ENCODE data around the gene PRKAG2. TPM values are rescaled to one million over a fixed set of nuclear protein-coding genes. Genes with fewer than 3 reads are reported as not detected.

PRKAG2 gene
- polyA plus RNA-seq, 3 donors, result 29.2 to 59.8 (median 30.9) TPM

- peaks cover 22 to 38% of the 10 kb centered on the region in 2 donors for H3K4me1 ChIP-seq (ENCODE audit: control insufficient read depth in 1 of 2, insufficient read depth in 2 of 2, low read length in 2 of 2)
- H3K9ac ChIP-seq (ENCODE audit: insufficient read depth, low read length, poor library complexity, severe bottlenecking), result no peak overlapping the region
- peak overlapping the region in 1 of 2 donors; percentile 16 for H3K4me3 Mint-ChIP-seq
These were observed 86.7 kb downstream of the PRKAG2 start for GRCh38 chr7:151790095-151790829.

More at GRCh38 chr7:151790095-151790829, 86.7 kb downstream of the PRKAG2 start:
- Histone ChIP-seq H3K79me2 (ENCODE audit: insufficient read depth, low read length) (peaks cover 47% of the 10 kb centered on the region), H3K4me2 (replicated peaks; ENCODE audit: extremely low read depth, low read length, poor library complexity, severe bottlenecking) (no peak overlapping the region), H3K27ac (ENCODE audit: low read depth in 1 of 2, low read length in 2 of 2) (no peak overlapping the region), H4K20me1 (ENCODE audit: insufficient read depth, low read length) (peaks cover 52% of the 10 kb centered on the region), H3K27me3 (ENCODE audit: control insufficient read depth in 2 of 2, insufficient read depth in 2 of 2, low read length in 2 of 2) (no peaks in the 10 kb centered on the region), H3K4me3 (replicated peaks in 1 of 3; ENCODE audit: low read depth in 2 of 3, low read length in 3 of 3) (no peak overlapping the region), H3K36me3 (replicated peaks in 1 of 2; ENCODE audit: control insufficient read depth in 1 of 2, insufficient read depth in 2 of 2, low read length in 2 of 2) (peaks cover 15 to 35% of the 10 kb centered on the region in 2 donors), H3K9me3 (replicated peaks in 1 of 2; ENCODE audit: control insufficient read depth in 1 of 2, insufficient read depth in 1 of 2, low read length in 2 of 2) (no peaks in the 10 kb centered on the region), H2AFZ (ENCODE audit: insufficient read depth, low read depth, low read length, poor library complexity, severe bottlenecking) (no peak overlapping the region)
- intact Hi-C loops (cut with micrococcal nuclease), result no loop called here
- Mint-ChIP-seq H3K36me3 (peaks cover 48 to 52% of the 10 kb centered on the region in 2 donors), H3K4me1 (peaks cover 54% of the 10 kb centered on the region), H3K27ac (peak overlapping the region in 2 of 7 donors; percentile 23 to 50), H3K27me3 (ENCODE audit: low read depth in 3 of 3) (peaks cover 0 to 3% (median 0%) of the 10 kb centered on the region in 3 donors), H3K9me3 (no peaks in the 10 kb centered on the region)
- no peak for TF ChIP-seq CTCF (IDR thresholded peaks at IDR 0.05)
- DNase-seq, result no peak
- 90% methylated on average over 11 of the region's 11 CpGs for WGBS (ENCODE audit: insufficient coverage)
